Peyer's patch (tissue), 4 donors: ENCODE results near the gene BHLHE23. TPM values are rescaled to one million over a fixed set of nuclear protein-coding genes. Genes with fewer than 3 reads are reported as not detected.

Source experiments
- DNase-seq, 3 donors: peaks; one replicate each; pipeline ENCODE4 v3.0.0-alpha.2; 2017 to 2019
- H3K27ac ChIP-seq, 4 donors: fragments of 200-600 bp; sonication (generic); one replicate each; pipeline ENCODE4 v1.5.1; 2016 to 2019
- H3K27me3 ChIP-seq, 2 donors: fragments of 200-600 bp; sonication (generic); one replicate each; pipeline ENCODE4 v1.5.1; 2019
- H3K36me3 ChIP-seq, 3 donors: fragments of 200-600 bp; sonication (generic); one replicate each; pipeline ENCODE4 v1.5.1; 2016 to 2019
- H3K4me1 ChIP-seq, 4 donors: fragments of 200-600 bp; sonication (generic); one replicate each; pipeline ENCODE4 v1.5.1; 2016 to 2019
- H3K4me3 ChIP-seq, 4 donors: fragments of 200-600 bp; sonication (generic); 1 replicate in 3 of 4; 2 replicates in 1 of 4; pipeline ENCODE4 v1.5.1; 2016 to 2019; ENCODE audit warnings: mild to moderate bottlenecking in 1 of 4
- H3K9me3 ChIP-seq, 4 donors: fragments of 200-600 bp; sonication (generic); one replicate each; pipeline ENCODE4 v1.5.1; 2016 to 2019; ENCODE audit warnings: mild to moderate bottlenecking in 1 of 4
- POLR2A ChIP-seq, 2 donors: fragments of 450-650 bp; IDR thresholded peaks; one replicate each; pipeline ENCODE4 v1.5.1; 2017; ENCODE audit warnings: antibody characterized with exemption in 2 of 2, mild to moderate bottlenecking in 2 of 2, moderate library complexity in 2 of 2
- total RNA-seq, 4 donors: library from RNA; depleted of rRNA; stranded (reverse); fragments of >200 nt; gene quantifications; one replicate each; pipeline ENCODE4 v1.1.0, GENCODE V29; 2016
- TF ChIP-seq, protein P1 (sequence below), 6 experiments: fragments of 450-650 bp in 4 of 6; fragments of 200-600 bp in 2 of 6; sonication (generic) in 1 of 6; IDR thresholded peaks; one replicate each; pipeline ENCODE4 v1.5.1; 2017 to 2019; ENCODE audit warnings: antibody characterized with exemption in 6 of 6, mild to moderate bottlenecking in 3 of 6, moderate library complexity in 1 of 6

Gene BHLHE23
- total RNA-seq, 4 donors from 2014 or later, result not detected

- Histone ChIP-seq H3K4me3 (no peak overlapping the region), H3K27me3 (peaks cover 0 to 15% of the 10 kb centered on the region in 2 donors), H3K36me3 (no peaks in the 10 kb centered on the region), H3K4me1 (no peaks in the 10 kb centered on the region), H3K9me3 (no peaks in the 10 kb centered on the region), H3K27ac (no peak overlapping the region)
- no peak for TF ChIP-seq POLR2A (IDR thresholded peaks at IDR 0.05)
- TF ChIP-seq, protein P1, sequence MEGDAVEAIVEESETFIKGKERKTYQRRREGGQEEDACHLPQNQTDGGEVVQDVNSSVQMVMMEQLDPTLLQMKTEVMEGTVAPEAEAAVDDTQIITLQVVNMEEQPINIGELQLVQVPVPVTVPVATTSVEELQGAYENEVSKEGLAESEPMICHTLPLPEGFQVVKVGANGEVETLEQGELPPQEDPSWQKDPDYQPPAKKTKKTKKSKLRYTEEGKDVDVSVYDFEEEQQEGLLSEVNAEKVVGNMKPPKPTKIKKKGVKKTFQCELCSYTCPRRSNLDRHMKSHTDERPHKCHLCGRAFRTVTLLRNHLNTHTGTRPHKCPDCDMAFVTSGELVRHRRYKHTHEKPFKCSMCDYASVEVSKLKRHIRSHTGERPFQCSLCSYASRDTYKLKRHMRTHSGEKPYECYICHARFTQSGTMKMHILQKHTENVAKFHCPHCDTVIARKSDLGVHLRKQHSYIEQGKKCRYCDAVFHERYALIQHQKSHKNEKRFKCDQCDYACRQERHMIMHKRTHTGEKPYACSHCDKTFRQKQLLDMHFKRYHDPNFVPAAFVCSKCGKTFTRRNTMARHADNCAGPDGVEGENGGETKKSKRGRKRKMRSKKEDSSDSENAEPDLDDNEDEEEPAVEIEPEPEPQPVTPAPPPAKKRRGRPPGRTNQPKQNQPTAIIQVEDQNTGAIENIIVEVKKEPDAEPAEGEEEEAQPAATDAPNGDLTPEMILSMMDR (IDR thresholded peaks at IDR 0.05), result no peak
- DNase-seq, result no peak
Observed at GRCh38 chr20:63015147-63015661, 8.4 kb upstream of the BHLHE23 start.

DNA sequence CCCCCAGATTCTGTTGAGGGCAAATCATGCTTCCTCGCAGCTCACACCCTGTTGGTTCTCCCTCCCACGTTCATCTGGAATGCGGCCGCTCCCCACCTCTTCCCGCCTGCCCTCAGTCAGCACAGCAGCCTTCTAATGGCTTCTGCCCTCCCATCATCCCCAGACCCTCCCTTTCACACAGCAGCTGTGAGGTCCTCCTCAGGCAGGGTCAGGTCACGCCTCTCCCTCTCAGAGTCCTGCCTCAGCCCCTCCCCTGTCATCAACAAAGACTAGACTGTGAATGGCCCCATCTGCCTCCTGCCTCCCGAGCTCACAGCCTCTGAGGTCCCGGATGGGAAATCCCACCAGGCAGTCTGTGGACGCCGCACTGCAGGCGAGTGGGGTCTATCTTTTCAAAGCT lies 7.9 kb upstream of the BHLHE23 start:
- no peak for DNase-seq
- TF ChIP-seq, protein P1 (IDR thresholded peaks at IDR 0.05), result no peak
- TF ChIP-seq POLR2A (IDR thresholded peaks at IDR 0.05), result no peak
- peaks cover 0 to 18% of the 10 kb centered on the region in 2 donors for H3K27me3 ChIP-seq

GRCh38 chr20:63014287-63014686 lies 7.5 kb upstream of the BHLHE23 start:
- no peak overlapping the region for H3K4me3 ChIP-seq
- H3K27ac ChIP-seq, result no peak overlapping the region
- no peaks in the 10 kb centered on the region for H3K36me3 ChIP-seq
- H3K4me1 ChIP-seq, result peaks cover 0 to 6% (median 2%) of the 10 kb centered on the region in 4 donors
- no peaks in the 10 kb centered on the region for H3K9me3 ChIP-seq
- H3K27me3 ChIP-seq, result peaks cover 0 to 22% of the 10 kb centered on the region in 2 donors
- no peak for DNase-seq
- TF ChIP-seq, protein P1 (IDR thresholded peaks at IDR 0.05), result no peak
- no peak for TF ChIP-seq POLR2A (IDR thresholded peaks at IDR 0.05)

More for the DNA sequence above, 7.9 kb upstream of the BHLHE23 start:
- Histone ChIP-seq H3K4me3 (no peak overlapping the region), H3K9me3 (no peaks in the 10 kb centered on the region), H3K27ac (no peak overlapping the region), H3K36me3 (no peaks in the 10 kb centered on the region), H3K4me1 (peaks cover 0 to 3% (median under 1%) of the 10 kb centered on the region in 4 donors)

DNA sequence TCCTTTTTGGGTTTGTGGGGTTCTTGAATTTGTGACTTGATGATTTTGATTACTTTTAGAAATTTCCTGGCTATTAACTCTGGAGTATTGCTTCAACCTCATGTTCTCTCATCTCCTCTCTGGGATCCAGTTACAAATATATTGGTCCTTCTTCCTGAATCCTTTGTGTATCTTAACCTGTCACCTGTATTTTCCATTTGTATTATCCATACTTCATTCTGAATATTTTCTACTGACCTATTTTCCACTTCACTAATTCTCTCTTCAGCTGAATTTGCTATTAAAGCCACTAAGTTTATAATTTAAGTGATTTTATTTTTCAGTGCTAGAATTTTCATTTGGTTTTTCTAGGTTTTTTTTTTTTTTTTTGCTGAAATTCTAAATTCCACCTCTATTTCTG lies 6.4 kb upstream of the BHLHE23 start:
- Histone ChIP-seq H3K27ac (no peak overlapping the region), H3K9me3 (no peaks in the 10 kb centered on the region), H3K36me3 (no peaks in the 10 kb centered on the region), H3K4me1 (peaks cover 0 to 12% (median 9%) of the 10 kb centered on the region in 4 donors), H3K27me3 (peaks cover 0 to 30% of the 10 kb centered on the region in 2 donors), H3K4me3 (no peak overlapping the region)
- DNase-seq, result no peak
- TF ChIP-seq, protein P1 (IDR thresholded peaks at IDR 0.05), result no peak
- no peak for TF ChIP-seq POLR2A (IDR thresholded peaks at IDR 0.05)

DNA sequence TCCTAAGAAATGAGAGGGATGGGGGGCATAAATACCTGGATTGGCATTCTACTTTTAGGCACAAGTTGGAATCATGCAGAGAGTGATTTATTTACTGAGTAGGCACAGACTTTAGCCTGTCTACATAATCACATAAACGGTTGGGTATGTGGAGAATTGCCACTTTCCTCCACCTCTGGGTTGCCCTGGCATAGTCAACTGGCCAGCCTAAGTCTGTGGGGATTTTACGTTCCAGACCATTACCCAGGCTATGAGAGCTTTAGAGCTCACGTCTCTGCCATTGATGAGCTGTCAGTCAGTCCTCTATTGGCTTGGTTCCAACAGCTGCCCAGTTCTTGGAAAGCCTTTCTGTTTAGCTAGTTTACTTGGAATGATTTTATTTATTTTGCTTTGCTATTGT lies 5.0 kb upstream of the BHLHE23 start:
- no peak for DNase-seq
- TF ChIP-seq, protein P1 (IDR thresholded peaks at IDR 0.05), result no peak
- TF ChIP-seq POLR2A (IDR thresholded peaks at IDR 0.05), result no peak
- H3K4me1 ChIP-seq, result peaks cover 0 to 19% (median 13%) of the 10 kb centered on the region in 4 donors
- H3K4me3 ChIP-seq, result no peak overlapping the region
- H3K36me3 ChIP-seq, result no peaks in the 10 kb centered on the region
- no peaks in the 10 kb centered on the region for H3K9me3 ChIP-seq
- H3K27ac ChIP-seq, result no peak overlapping the region
- peaks cover 0 to 43% of the 10 kb centered on the region in 2 donors for H3K27me3 ChIP-seq
